Mucosa of stomach (tissue), 1 donor: Measurements from ENCODE around the gene CNTN4.

Source experiments
- H3K27me3 ChIP-seq: one replicate; pipeline ENCODE4 v1.7.0; 2013; ENCODE audit warnings: mild to moderate bottlenecking, low read length; ENCODE audit not compliant: control insufficient read depth, insufficient read depth
- H3K36me3 ChIP-seq: one replicate; pipeline ENCODE4 v1.7.0; 2013; ENCODE audit warnings: low read length; ENCODE audit not compliant: control insufficient read depth, insufficient read depth
- H3K4me1 ChIP-seq: one replicate; pipeline ENCODE4 v1.7.0; 2013; ENCODE audit warnings: mild to moderate bottlenecking, low read length; ENCODE audit not compliant: control insufficient read depth, insufficient read depth
- H3K4me3 ChIP-seq: one replicate; pipeline ENCODE4 v1.7.0; 2013; ENCODE audit warnings: low read length
- H3K9ac ChIP-seq: one replicate; pipeline ENCODE4 v1.7.0; 2013; ENCODE audit warnings: mild to moderate bottlenecking, low read length, moderate library complexity
- H3K9me3 ChIP-seq: one replicate; pipeline ENCODE4 v1.7.0; 2013; ENCODE audit warnings: mild to moderate bottlenecking, low read length, moderate library complexity; ENCODE audit not compliant: control insufficient read depth
- donor health status: Pancreatic carcinoma.

The CNTN4 gene

DNA sequence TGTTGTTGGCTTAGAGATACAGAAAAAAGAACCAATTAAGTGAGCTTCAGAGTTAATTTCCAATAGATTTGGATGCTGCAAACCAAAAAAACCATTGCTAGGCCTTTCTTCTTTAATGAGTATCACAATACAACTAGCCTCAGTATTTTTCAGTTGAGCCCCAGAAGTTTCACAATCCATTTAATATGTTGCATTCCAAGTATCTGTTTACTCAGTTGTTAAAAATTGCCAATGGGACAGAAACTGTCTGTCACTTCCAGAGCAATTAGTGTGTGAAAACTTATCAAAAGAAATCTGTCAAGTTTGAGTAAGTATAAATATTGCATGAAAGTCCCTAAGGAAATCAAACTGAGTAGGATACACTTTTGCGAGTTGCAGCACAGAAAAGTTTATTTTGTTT is 763.7 kb downstream of the CNTN4 start:
- no peaks in the 10 kb centered on the region for H3K36me3 ChIP-seq
- H3K4me1 ChIP-seq, result no peaks in the 10 kb centered on the region
- H3K27me3 ChIP-seq, result no peaks in the 10 kb centered on the region
- H3K9ac ChIP-seq, result no peak overlapping the region
- H3K9me3 ChIP-seq, result no peaks in the 10 kb centered on the region
- H3K4me3 ChIP-seq, result no peak overlapping the region

DNA sequence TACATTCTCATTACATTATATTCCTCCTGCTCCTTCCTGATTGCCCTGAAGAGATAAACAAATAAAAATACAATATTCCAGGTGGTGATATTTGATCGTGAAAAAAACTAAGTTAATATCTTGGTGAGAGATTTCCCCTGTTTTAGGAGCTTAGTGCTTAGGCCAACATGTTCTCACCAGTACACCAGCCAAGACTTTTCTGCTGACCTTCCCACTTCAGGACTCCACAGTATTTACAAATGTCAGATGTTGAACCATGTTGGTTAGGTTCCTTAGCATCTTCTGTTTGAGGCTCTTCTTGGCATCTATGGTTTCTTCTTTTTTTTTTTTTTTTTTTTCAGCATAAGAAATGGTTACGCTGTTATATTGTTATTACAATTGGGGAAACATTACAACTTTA is 764.5 kb downstream of the CNTN4 start:
- no peak overlapping the region for H3K4me3 ChIP-seq
- H3K4me1 ChIP-seq, result no peaks in the 10 kb centered on the region
- no peaks in the 10 kb centered on the region for H3K27me3 ChIP-seq
- H3K36me3 ChIP-seq, result no peaks in the 10 kb centered on the region
- no peaks in the 10 kb centered on the region for H3K9me3 ChIP-seq
- no peak overlapping the region for H3K9ac ChIP-seq

DNA sequence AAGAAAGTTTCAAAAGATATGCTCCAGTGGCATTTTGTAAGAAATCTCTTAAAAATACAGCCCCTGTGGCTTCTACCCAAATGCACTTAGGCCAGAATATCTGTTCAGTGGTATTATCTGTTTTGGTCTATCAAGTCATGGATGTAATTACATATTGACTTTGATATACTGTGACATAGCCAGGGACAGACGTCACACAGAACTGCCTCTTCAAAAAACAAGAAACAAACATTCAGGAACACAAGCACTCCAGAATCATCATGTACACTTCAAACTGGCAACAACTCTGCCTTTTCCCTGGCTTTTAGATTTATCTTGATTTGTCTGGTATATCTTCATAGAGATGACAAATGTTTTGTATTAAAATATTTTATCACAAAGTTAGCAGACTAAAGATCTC is 771.2 kb downstream of the CNTN4 start:
- no peaks in the 10 kb centered on the region for H3K27me3 ChIP-seq
- H3K4me3 ChIP-seq, result no peak overlapping the region
- H3K9ac ChIP-seq, result no peak overlapping the region
- H3K9me3 ChIP-seq, result no peaks in the 10 kb centered on the region
- no peaks in the 10 kb centered on the region for H3K36me3 ChIP-seq
- H3K4me1 ChIP-seq, result no peaks in the 10 kb centered on the region

DNA sequence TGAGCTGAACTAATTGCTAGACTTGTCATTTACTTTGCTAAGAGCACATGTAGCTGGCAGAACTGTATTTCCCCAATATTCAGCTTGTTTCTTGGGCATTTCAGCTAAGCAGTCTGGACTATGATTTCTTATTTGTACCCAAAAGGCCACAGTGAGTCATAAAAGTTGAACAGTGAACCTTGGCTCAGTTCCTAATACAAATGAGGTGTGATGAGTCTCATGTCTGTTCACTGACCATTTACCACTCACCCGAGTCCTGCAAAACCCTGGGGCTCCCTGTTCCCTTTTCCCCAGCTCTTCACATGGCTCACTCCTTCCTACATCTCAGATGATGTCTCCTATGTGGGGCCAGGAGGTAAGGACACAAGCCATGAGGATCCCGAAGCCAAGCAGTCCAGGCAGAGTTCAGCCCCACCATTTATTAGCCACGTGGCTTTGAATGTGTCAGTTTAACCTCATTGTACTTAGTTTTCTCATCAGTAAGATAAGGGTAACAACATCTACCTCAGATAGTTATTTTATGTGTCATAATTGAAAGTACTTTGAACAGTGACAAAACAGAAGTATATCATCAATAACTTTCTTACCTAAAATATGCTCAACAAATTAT is 772.2 kb downstream of the CNTN4 start:
- H3K9me3 ChIP-seq, result no peaks in the 10 kb centered on the region
- no peaks in the 10 kb centered on the region for H3K4me1 ChIP-seq
- H3K9ac ChIP-seq, result no peak overlapping the region
- no peak overlapping the region for H3K4me3 ChIP-seq
- no peaks in the 10 kb centered on the region for H3K27me3 ChIP-seq
- H3K36me3 ChIP-seq, result no peaks in the 10 kb centered on the region

DNA sequence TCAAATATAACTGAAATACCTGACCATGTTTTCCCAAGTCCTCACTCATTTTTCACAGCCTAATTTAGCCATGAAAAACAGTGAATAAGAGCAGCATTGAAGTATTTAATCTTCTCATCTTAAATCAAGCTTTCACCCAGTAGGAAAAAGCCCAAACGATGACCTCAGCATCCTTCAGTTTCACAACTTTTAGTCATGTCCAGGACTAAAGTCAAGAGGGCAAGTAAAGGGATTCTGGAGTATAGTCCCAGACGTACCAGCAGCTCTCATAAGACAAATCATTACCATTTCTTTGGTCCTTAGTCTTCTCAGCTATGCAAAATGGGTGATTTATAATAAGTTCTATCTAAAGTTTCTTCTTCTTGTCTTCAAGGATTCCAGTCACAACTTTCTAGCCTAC is 774.2 kb downstream of the CNTN4 start:
- no peak overlapping the region for H3K4me3 ChIP-seq
- no peaks in the 10 kb centered on the region for H3K27me3 ChIP-seq
- H3K9me3 ChIP-seq, result no peaks in the 10 kb centered on the region
- H3K9ac ChIP-seq, result no peak overlapping the region
- no peaks in the 10 kb centered on the region for H3K36me3 ChIP-seq
- no peaks in the 10 kb centered on the region for H3K4me1 ChIP-seq

DNA sequence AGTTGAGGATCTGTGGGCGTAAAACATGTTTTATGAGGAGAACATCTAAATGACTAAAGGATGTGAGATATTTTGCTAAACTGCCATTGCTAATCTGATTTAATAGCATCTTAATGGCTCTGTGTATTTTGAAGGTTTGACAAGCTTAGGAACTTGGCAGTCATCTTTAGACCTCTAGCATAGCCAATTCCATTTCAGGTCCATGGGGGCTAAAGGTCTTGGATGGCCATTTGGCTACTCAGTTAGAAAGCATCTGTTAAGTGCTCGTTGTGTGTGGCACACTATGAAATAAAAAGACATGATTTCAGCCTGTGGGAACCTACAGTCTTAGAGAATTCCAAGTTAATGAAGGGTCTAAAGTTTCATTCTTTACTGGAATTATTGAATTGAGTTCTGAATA is 775.3 kb downstream of the CNTN4 start:
- Histone ChIP-seq H3K9ac (no peak overlapping the region), H3K36me3 (no peaks in the 10 kb centered on the region), H3K4me3 (no peak overlapping the region), H3K9me3 (no peaks in the 10 kb centered on the region), H3K27me3 (no peaks in the 10 kb centered on the region), H3K4me1 (no peaks in the 10 kb centered on the region)

DNA sequence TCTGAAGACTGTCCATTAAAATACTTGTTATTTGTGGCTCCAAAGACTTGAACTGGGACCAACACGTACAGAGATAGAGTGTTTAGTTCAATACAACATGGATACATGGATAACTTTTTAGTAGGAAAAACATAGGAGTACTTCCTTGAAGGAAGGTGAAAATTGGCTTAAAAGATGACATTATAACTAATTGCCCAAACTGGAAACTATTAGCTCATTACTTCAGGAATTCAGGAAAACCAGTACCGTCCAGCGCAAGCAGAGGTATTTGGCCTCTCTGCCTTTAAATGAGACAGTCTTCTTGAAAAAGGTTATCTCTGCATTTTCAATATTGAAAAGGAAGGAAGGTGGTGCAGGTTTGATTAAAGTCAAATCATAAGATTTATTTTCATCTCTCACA is 777.0 kb downstream of the CNTN4 start:
- H3K36me3 ChIP-seq, result no peaks in the 10 kb centered on the region
- H3K27me3 ChIP-seq, result no peaks in the 10 kb centered on the region
- no peaks in the 10 kb centered on the region for H3K4me1 ChIP-seq
- no peak overlapping the region for H3K9ac ChIP-seq
- H3K4me3 ChIP-seq, result no peak overlapping the region
- no peaks in the 10 kb centered on the region for H3K9me3 ChIP-seq

DNA sequence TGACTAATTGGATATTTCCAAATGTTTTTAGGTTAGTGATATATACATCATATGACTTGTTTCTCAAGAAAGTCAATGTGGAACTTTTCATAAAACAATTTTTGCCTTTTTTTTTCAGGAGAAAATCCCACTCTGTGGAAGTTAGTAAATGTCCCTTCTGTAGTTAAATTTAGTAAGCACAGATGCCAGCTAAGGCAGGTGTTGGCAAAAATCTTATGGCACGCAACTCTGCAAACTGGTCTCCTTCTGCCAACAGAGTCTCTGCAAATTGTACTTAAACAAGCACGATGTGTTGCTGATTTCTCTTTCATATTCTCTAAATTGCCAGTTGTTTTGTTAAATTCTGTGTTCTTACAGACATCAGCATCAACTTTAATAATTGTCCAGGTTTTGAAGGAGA is 777.7 kb downstream of the CNTN4 start:
- Histone ChIP-seq H3K4me1 (no peaks in the 10 kb centered on the region), H3K4me3 (no peak overlapping the region), H3K27me3 (no peaks in the 10 kb centered on the region), H3K36me3 (no peaks in the 10 kb centered on the region), H3K9me3 (no peaks in the 10 kb centered on the region), H3K9ac (no peak overlapping the region)

DNA sequence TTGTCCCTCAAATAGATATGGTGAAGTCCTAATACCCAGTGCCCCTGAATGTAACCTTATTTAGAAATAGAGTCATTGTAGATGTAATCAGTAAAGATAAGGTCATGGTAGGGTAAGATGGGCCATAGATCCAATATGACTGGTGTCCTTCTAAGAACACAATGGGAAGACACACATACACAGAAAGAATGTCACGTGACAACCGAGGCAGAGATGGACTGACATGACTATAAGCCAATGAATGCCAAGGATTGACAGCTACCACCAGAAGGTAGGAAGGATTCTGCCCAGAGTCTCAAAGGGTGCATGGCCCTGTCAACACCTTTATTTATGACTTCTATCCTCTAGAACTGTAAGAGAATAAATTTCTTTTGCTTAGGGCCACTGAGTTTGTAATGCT is 780.4 kb downstream of the CNTN4 start:
- Histone ChIP-seq H3K4me1 (no peaks in the 10 kb centered on the region), H3K9me3 (no peaks in the 10 kb centered on the region), H3K36me3 (no peaks in the 10 kb centered on the region), H3K9ac (no peak overlapping the region), H3K27me3 (no peaks in the 10 kb centered on the region), H3K4me3 (no peak overlapping the region)

DNA sequence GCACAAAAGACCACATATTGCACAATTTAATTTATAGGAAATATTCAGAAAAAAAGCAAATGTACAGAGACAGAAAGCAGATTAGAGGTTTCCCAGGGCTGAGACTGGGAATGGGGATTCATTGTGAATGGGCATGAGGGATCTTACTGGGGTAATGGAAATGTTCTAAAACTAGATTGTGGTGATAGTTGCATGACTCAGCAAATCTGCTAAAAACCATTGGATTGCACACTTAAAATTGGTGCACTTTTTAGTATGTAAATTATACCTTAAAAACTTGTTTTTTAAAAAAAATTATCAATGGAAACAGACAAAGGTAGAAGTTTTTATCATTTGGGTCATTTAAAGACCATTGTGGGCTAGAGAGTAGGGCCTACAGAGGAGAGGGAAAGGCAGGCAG is 780.9 kb downstream of the CNTN4 start:
- H3K36me3 ChIP-seq, result no peaks in the 10 kb centered on the region
- H3K4me1 ChIP-seq, result no peaks in the 10 kb centered on the region
- no peak overlapping the region for H3K9ac ChIP-seq
- H3K27me3 ChIP-seq, result no peaks in the 10 kb centered on the region
- H3K4me3 ChIP-seq, result no peak overlapping the region
- H3K9me3 ChIP-seq, result no peaks in the 10 kb centered on the region

DNA sequence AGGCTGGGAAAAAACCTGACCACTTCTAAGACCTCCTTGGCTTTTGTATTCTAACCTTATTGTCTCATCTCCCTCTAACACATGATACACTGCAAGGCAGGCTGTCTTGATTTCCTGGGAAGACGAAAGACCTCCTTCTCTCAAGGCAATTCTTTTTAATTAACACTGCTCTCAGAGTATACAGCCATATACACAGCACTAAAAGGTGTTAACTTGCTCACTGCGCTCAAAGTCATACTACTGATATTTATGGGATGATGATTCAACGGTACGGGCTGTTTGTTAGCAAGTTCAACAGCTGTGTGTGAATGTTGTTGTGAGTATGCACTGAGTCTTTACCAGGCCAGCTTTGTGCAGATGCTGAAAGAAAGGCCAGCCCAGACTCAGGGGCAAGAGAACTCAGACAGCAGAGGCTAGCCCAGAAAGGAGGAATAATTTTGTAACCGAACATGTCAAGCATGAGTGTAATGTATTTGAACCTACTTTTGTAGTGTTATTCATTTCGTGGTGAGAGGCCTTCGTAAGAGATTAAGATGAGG is 781.6 kb downstream of the CNTN4 start:
- no peak overlapping the region for H3K9ac ChIP-seq
- no peaks in the 10 kb centered on the region for H3K9me3 ChIP-seq
- no peaks in the 10 kb centered on the region for H3K4me1 ChIP-seq
- no peaks in the 10 kb centered on the region for H3K36me3 ChIP-seq
- no peaks in the 10 kb centered on the region for H3K27me3 ChIP-seq
- H3K4me3 ChIP-seq, result no peak overlapping the region

DNA sequence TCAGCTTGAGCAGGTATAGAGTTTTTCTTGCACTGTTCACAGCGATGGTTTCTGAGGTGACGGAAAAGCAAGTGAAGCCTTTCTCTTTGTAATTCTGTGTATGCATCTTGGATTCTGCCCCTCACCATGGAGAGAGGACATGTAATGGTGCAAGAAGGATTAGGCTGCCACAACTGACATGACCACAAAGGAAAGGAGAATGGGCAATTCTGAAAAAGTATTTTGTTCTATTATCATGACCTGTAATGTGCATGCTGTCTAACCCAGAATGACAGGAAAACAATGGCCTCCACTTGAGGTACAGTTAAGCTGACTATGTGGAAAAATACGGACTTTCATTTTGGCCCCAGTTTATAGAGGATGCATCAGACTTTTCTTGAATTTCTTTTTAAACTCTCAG is 784.6 kb downstream of the CNTN4 start:
- no peaks in the 10 kb centered on the region for H3K27me3 ChIP-seq
- H3K4me3 ChIP-seq, result no peak overlapping the region
- H3K36me3 ChIP-seq, result no peaks in the 10 kb centered on the region

DNA sequence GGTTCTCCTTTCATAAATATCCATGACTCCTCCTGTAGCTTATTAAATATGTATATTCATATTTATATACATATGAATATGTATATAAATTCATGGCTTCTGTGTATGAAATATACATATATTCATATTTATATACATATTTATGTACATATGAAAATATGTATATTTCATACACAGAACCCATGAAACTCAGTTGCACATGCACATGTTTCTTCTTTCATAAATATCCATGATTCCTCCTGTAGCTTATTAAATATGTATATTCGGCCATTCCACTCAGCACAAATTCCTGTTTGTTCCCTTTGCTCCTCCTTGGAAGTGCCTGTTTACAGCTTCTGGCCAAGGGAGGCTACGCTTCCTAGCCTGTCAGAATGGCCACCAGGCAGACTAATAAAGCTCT is 789.9 kb downstream of the CNTN4 start:
- H3K9me3 ChIP-seq, result no peaks in the 10 kb centered on the region
- H3K9ac ChIP-seq, result no peak overlapping the region
- H3K36me3 ChIP-seq, result no peaks in the 10 kb centered on the region
- no peak overlapping the region for H3K4me3 ChIP-seq
- H3K4me1 ChIP-seq, result no peaks in the 10 kb centered on the region
- no peaks in the 10 kb centered on the region for H3K27me3 ChIP-seq

More for the DNA sequence above, 784.6 kb downstream of the CNTN4 start:
- Histone ChIP-seq H3K9ac (no peak overlapping the region), H3K4me1 (no peaks in the 10 kb centered on the region), H3K9me3 (no peaks in the 10 kb centered on the region)
